ENCODE results near the gene AP2A1. TPM values are rescaled to one million over a fixed set of nuclear protein-coding genes. Genes with fewer than 3 reads are reported as not detected.

Gene AP2A1
- total and polyA plus RNA-seq, 10 of the 15 experiments (the other 5 are each of a cell fraction or from before 2014, with no cell fraction given) = 0.68 to 78.8 (median 33.8) TPM

DNA sequence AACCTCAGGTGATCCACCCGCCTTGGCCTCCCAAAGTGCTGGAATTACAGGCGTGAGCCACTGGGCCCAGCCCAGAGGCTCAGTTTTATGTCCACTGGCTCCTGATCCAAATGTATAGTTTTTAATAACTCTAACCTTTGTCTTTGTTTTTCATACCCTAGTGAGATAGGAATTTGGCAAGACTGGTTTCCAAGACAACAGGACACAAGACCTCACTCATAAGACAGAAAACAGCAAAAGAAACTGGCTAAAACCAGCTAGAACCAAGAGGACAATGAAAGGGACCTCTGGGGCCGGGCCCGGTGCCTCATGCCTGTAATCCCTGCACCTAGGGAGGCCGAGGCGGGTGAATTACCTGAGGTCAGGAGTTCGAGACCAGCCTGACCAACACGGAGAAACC lies 48.3 kb upstream of the AP2A1 start:
- no peak for DNase-seq (ENCODE audit: low read depth, low spot score)
- Histone ChIP-seq H3K36me3 (ENCODE audit: control insufficient read depth in 2 of 2, insufficient read depth in 2 of 2, low read length in 1 of 2) (no peaks in the 10 kb centered on the region), H3K4me1 (ENCODE audit: control insufficient read depth, insufficient read depth, low read length) (no peaks in the 10 kb centered on the region), H4K20me1 (ENCODE audit: control insufficient read depth, insufficient read depth) (no peaks in the 10 kb centered on the region), H3K9ac (ENCODE audit: control insufficient read depth, insufficient read depth, low read length) (no peak overlapping the region), H3K79me2 (ENCODE audit: control insufficient read depth, insufficient read depth, low read length) (no peaks in the 10 kb centered on the region), H3K4me3 (no peak overlapping the region), H3K27me3 (replicated peaks in 1 of 2; ENCODE audit: control insufficient read depth in 2 of 2, insufficient read depth in 2 of 2, low read length in 1 of 2) (no peaks in the 10 kb centered on the region), H3K9me3 (replicated peaks; ENCODE audit: control insufficient read depth, insufficient read depth, low read length) (no peaks in the 10 kb centered on the region; the same call in 2 of the 3 replicates), H3K4me2 (ENCODE audit: control insufficient read depth, insufficient read depth) (no peak overlapping the region), H3K27ac (ENCODE audit: control insufficient read depth, insufficient read depth) (no peak overlapping the region), H2AFZ (ENCODE audit: control insufficient read depth, low read depth, low read length) (no peak overlapping the region)
- ChIA-PET RAD21 (ENCODE audit: unreplicated experiment) (interaction anchor here (0.7 to 1.8 kb wide), 3 partner anchors 48 to 95 kb away, joined by 3 to 4 read pairs (median 3); partner anchors contain the start of gene AP2A1), SMC1A (ENCODE audit: uncharacterized antibody, unreplicated experiment) (no interaction called here), CTCF (interaction anchor here (1.0 to 1.5 kb wide), 6 partner anchors 14 to 211 kb away, joined by 3 to 7 read pairs (median 4); partner anchors contain the start of gene NUP62), POLR2A (interaction anchor here (0.7 to 1.1 kb wide), 2 partner anchors 41 to 132 kb away, joined by 3 read pairs; partner anchors contain the start of gene PTOV1)
- in situ Hi-C loops (cut with MboI) = no loop called here
- TF ChIP-seq SPI1 (IDR thresholded peaks at IDR 0.05; ENCODE audit: borderline replicate concordance, insufficient read depth, low read depth, low read length) = no peak
- no peak for TF ChIP-seq CEBPB (IDR thresholded peaks at IDR 0.05; ENCODE audit: borderline replicate concordance in 1 of 2, low read depth in 2 of 2, low read length in 2 of 2)
- TF ChIP-seq RAD21 (IDR thresholded peaks at IDR 0.05; ENCODE audit: insufficient read depth, low read depth, low read length) = no peak
- no peak for TF ChIP-seq SREBF2 (IDR thresholded peaks at IDR 0.05; ENCODE audit: low read length)
- TF ChIP-seq, protein P1, sequence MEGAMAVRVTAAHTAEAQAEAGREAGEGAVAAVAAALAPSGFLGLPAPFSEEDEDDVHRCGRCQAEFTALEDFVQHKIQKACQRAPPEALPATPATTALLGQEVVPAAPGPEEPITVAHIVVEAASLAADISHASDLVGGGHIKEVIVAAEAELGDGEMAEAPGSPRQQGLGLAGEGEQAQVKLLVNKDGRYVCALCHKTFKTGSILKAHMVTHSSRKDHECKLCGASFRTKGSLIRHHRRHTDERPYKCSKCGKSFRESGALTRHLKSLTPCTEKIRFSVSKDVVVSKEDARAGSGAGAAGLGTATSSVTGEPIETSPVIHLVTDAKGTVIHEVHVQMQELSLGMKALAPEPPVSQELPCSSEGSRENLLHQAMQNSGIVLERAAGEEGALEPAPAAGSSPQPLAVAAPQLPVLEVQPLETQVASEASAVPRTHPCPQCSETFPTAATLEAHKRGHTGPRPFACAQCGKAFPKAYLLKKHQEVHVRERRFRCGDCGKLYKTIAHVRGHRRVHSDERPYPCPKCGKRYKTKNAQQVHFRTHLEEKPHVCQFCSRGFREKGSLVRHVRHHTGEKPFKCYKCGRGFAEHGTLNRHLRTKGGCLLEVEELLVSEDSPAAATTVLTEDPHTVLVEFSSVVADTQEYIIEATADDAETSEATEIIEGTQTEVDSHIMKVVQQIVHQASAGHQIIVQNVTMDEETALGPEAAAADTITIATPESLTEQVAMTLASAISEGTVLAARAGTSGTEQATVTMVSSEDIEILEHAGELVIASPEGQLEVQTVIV (IDR thresholded peaks at IDR 0.05; ENCODE audit: borderline replicate concordance, partially characterized antibody) = no peak
- TF ChIP-seq, protein P2, sequence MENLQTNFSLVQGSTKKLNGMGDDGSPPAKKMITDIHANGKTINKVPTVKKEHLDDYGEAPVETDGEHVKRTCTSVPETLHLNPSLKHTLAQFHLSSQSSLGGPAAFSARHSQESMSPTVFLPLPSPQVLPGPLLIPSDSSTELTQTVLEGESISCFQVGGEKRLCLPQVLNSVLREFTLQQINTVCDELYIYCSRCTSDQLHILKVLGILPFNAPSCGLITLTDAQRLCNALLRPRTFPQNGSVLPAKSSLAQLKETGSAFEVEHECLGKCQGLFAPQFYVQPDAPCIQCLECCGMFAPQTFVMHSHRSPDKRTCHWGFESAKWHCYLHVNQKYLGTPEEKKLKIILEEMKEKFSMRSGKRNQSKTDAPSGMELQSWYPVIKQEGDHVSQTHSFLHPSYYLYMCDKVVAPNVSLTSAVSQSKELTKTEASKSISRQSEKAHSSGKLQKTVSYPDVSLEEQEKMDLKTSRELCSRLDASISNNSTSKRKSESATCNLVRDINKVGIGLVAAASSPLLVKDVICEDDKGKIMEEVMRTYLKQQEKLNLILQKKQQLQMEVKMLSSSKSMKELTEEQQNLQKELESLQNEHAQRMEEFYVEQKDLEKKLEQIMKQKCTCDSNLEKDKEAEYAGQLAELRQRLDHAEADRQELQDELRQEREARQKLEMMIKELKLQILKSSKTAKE (IDR thresholded peaks at IDR 0.05; ENCODE audit: low read depth, poor library complexity, severe bottlenecking) = no peak
- no peak for TF ChIP-seq CBFB (IDR thresholded peaks at IDR 0.05; ENCODE audit: low read depth)
- no peak for TF ChIP-seq KLF5 (IDR thresholded peaks at IDR 0.05; ENCODE audit: partially characterized antibody)
- no peak for TF ChIP-seq SIN3A (IDR thresholded peaks at IDR 0.05; ENCODE audit: low read depth, low read length)
- no peak for TF ChIP-seq BMI1 (IDR thresholded peaks at IDR 0.05; ENCODE audit: borderline replicate concordance)
- no peak for TF ChIP-seq RB1 (IDR thresholded peaks at IDR 0.05; ENCODE audit: borderline replicate concordance)
- TF ChIP-seq TARDBP (IDR thresholded peaks at IDR 0.05; ENCODE audit: borderline replicate concordance) = no peak
- TF ChIP-seq FOS (IDR thresholded peaks at IDR 0.05; ENCODE audit: borderline replicate concordance, extremely low read depth, insufficient read length) = no peak
- no peak for TF ChIP-seq MYB (IDR thresholded peaks at IDR 0.05; ENCODE audit: borderline replicate concordance, low read depth, low read length)
- no peak for TF ChIP-seq SMC3 (IDR thresholded peaks at IDR 0.05; ENCODE audit: borderline replicate concordance, low read length)
- TF ChIP-seq ZNF217 (IDR thresholded peaks at IDR 0.05) = no peak
- no peak for TF ChIP-seq POLR2A (IDR thresholded peaks at IDR 0.05; ENCODE audit: low read depth, low read length)
- TF ChIP-seq HDAC2 (IDR thresholded peaks at IDR 0.05) = no peak
- TF ChIP-seq ZNF384 (IDR thresholded peaks at IDR 0.05; ENCODE audit: borderline replicate concordance, low read depth, low read length) = no peak
- TF ChIP-seq EZH2 (IDR thresholded peaks at IDR 0.05; ENCODE audit: borderline replicate concordance, control insufficient read depth, low read depth, low read length) = no peak
- FAIRE-seq = no peak
- no TSS peak for BruUV-seq (replicated peaks)
- no peak for ATAC-seq
- intact Hi-C loops (cut with micrococcal nuclease; ENCODE audit: unreplicated experiment) = no loop called here
- WGBS (ENCODE audit: insufficient coverage, insufficient replicate concordance, low lambda C conversion rate, missing lambda C conversion rate) = 72% methylated on average over 8 of the region's 8 CpGs

Data from GM12878 (cell line).